HepG2 (cell line): ENCODE results near the gene PEX11B. TPM values are rescaled to one million over a fixed set of nuclear protein-coding genes. Genes with fewer than 3 reads are reported as not detected.

Experiments
- GATAD2A ChIP-seq: IDR thresholded peaks from 2 replicates; pipeline ENCODE4 v1.6.1; 2016
- KDM1A ChIP-seq: IDR thresholded peaks from 2 replicates; pipeline ENCODE4 v1.6.1; 2016; ENCODE audit warnings: missing compliant biosample characterization
- KDM2A ChIP-seq: sonication (generic); formaldehyde crosslinking; IDR thresholded peaks from 2 replicates; pipeline ENCODE4 v1.4.0; 2020; ENCODE audit warnings: low read depth, missing genetic modification reagents, borderline replicate concordance
- POLR2A ChIP-seq, 2 experiments: IDR thresholded peaks; 2 replicates each; pipeline ENCODE4 v1.6.1; 2011; ENCODE audit warnings: low read depth in 2 of 2, low read length in 2 of 2, mild to moderate bottlenecking in 1 of 2, moderate library complexity in 1 of 2; ENCODE audit not compliant: insufficient read depth in 1 of 2
- SATB2 ChIP-seq: sonication (generic); formaldehyde crosslinking; IDR thresholded peaks from 2 replicates; pipeline ENCODE4 v1.5.0; 2020; ENCODE audit warnings: missing genetic modification reagents
- SUZ12 ChIP-seq: fragments of 150-350 bp; IDR thresholded peaks from 2 replicates; pipeline ENCODE4 v1.6.1; 2014; ENCODE audit warnings: low read depth, low read length
- TAF1 ChIP-seq: sonication (generic); formaldehyde crosslinking; IDR thresholded peaks from 2 replicates; pipeline ENCODE4 v1.4.0; 2020; ENCODE audit warnings: missing genetic modification reagents
- TSC22D2 ChIP-seq: sonication (generic); formaldehyde crosslinking; IDR thresholded peaks from 2 replicates; pipeline ENCODE4 v1.5.1; 2020; ENCODE audit warnings: missing genetic modification reagents, mild to moderate bottlenecking, borderline replicate concordance
- ZBTB20 ChIP-seq: sonication (generic); formaldehyde crosslinking; IDR thresholded peaks from 2 replicates; pipeline ENCODE4 v1.8.1; 2023; ENCODE audit warnings: missing genetic modification reagents, low read depth, mild to moderate bottlenecking, borderline replicate concordance
- ZFP36 ChIP-seq: fragments of 150-350 bp; IDR thresholded peaks from 2 replicates; pipeline ENCODE4 v1.6.1; 2018; ENCODE audit warnings: borderline replicate concordance, low read length, low read depth; ENCODE audit not compliant: partially characterized antibody
- ZFYVE20 ChIP-seq: sonication (generic); formaldehyde crosslinking; IDR thresholded peaks from 2 replicates; pipeline ENCODE4 v1.8.0; 2023; ENCODE audit warnings: low read depth, mild to moderate bottlenecking, moderate library complexity, missing genetic modification reagents, borderline replicate concordance
- ZNF30 ChIP-seq: sonication (generic); formaldehyde crosslinking; IDR thresholded peaks from 2 replicates; pipeline ENCODE4 v1.5.0; 2020; ENCODE audit warnings: mild to moderate bottlenecking, missing genetic modification reagents
- ZNF616 ChIP-seq: sonication (generic); formaldehyde crosslinking; IDR thresholded peaks from 2 replicates; pipeline ENCODE4 v1.5.0; 2020; ENCODE audit warnings: low read depth, mild to moderate bottlenecking, missing genetic modification reagents
- polyA plus RNA-seq, 8 experiments: library from polyadenylated mRNA; depleted of rRNA in 3 of 8; stranded (reverse) in 7 of 8; unstranded in 1 of 8; fragments of >200 nt; fragmentation: Illumina TruSeq in 4 of 8; extraction: Trizol in 4 of 8; gene quantifications; 2 replicates each; pipeline versions ENCODE4 v1.2.1 to v1.2.3, GENCODE V29; 2011 to 2016; ENCODE audit warnings: low read depth in 4 of 8, missing spikeins in 1 of 8, mixed read lengths in 1 of 8; ENCODE audit not compliant: insufficient read depth in 1 of 8
- total RNA-seq, 5 experiments: library from RNA; depleted of rRNA; stranded (reverse); fragments of >200 nt; fragmentation: Illumina TruSeq; extraction: Trizol; gene quantifications; 2 replicates each; pipeline ENCODE4 v1.2.3, GENCODE V29; 2016; ENCODE audit warnings: low read depth in 1 of 5
- TF ChIP-seq, protein P1 (sequence below): sonication (generic); IDR thresholded peaks from 2 replicates; pipeline ENCODE4 v1.6.1; 2016; ENCODE audit warnings: low read depth, borderline replicate concordance
- TF ChIP-seq, protein P2 (sequence below): sonication (generic); formaldehyde crosslinking; IDR thresholded peaks from 2 replicates; pipeline ENCODE4 v1.5.0; 2020; ENCODE audit warnings: missing genetic modification reagents, mild to moderate bottlenecking, borderline replicate concordance
- TF ChIP-seq, protein P3 (sequence below): sonication (generic); formaldehyde crosslinking; IDR thresholded peaks from 2 replicates; pipeline ENCODE4 v1.5.1; 2020; ENCODE audit warnings: mild to moderate bottlenecking, missing genetic modification reagents, moderate library complexity
- TF ChIP-seq, protein P4 (sequence below): sonication (generic); formaldehyde crosslinking; IDR thresholded peaks from 2 replicates; pipeline ENCODE4 v1.4.0; 2020; ENCODE audit warnings: missing genetic modification reagents, borderline replicate concordance
- TF ChIP-seq, protein P5 (sequence below): sonication (generic); formaldehyde crosslinking; IDR thresholded peaks from 2 replicates; pipeline ENCODE4 v1.5.0; 2020; ENCODE audit warnings: mild to moderate bottlenecking, missing genetic modification reagents, moderate library complexity

PEX11B gene
- total and polyA plus RNA-seq, 2 of the 13 experiments (the other 11 are each of a cell fraction or from before 2014, with no cell fraction given): 21.6 to 48.4 TPM

DNA sequence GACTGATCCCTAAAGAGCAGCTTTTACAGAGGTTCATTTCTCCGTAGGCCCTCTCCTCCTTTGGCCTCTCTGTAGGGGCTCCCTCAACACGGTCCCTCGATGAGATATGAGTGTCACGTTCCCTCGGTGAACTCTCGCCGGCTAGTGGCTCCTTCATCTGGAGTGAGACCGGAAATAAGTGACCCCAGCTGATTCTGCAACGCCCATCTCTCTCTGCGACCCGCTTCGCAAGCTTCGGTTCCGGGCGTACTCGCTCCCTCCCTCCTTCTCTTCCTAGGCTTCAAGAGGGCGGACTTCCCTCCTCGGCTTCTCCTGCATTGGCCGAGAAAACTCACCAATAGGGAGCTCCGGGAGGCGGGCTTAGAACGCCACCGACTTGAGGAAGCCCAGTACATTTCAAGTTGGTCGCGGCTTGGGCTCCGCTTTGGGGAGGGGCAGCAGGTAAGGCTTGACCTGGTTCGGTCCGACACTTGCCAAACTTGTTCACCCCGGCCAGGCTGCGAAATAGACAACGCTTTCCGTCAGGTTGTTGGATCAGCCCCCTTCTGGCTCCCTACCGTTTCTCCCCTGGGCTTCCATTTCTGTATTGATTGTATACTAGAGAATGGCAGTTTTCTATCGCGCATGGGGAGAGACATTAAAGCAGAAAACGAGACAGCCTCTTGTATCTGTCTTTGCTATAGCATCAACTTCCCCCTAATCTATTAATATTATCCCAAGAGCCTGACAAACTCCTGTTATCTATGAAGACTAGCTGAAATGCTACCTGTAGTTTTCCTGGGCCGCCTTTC, 46.0 kb upstream of the PEX11B start, which contains the start of the genes ANKRD34A and POLR3GL (continued):
- TF ChIP-seq, protein P1, sequence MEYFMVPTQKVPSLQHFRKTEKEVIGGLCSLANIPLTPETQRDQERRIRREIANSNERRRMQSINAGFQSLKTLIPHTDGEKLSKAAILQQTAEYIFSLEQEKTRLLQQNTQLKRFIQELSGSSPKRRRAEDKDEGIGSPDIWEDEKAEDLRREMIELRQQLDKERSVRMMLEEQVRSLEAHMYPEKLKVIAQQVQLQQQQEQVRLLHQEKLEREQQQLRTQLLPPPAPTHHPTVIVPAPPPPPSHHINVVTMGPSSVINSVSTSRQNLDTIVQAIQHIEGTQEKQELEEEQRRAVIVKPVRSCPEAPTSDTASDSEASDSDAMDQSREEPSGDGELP: peak; percentile 95
- TF ChIP-seq ZFYVE20 (CRISPR knock-in tag): no peak
- TF ChIP-seq, protein P2, sequence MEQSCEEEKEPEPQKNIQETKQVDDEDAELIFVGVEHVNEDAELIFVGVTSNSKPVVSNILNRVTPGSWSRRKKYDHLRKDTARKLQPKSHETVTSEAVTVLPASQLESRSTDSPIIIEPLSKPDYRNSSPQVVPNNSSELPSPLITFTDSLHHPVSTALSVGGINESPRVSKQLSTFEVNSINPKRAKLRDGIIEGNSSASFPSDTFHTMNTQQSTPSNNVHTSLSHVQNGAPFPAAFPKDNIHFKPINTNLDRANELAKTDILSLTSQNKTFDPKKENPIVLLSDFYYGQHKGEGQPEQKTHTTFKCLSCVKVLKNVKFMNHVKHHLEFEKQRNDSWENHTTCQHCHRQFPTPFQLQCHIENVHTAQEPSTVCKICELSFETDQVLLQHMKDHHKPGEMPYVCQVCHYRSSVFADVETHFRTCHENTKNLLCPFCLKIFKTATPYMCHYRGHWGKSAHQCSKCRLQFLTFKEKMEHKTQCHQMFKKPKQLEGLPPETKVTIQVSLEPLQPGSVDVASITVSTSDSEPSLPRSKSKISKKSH (CRISPR knock-in tag): peak; percentile 46; the same call in 1 of the 2 replicates
- TF ChIP-seq, protein P3, sequence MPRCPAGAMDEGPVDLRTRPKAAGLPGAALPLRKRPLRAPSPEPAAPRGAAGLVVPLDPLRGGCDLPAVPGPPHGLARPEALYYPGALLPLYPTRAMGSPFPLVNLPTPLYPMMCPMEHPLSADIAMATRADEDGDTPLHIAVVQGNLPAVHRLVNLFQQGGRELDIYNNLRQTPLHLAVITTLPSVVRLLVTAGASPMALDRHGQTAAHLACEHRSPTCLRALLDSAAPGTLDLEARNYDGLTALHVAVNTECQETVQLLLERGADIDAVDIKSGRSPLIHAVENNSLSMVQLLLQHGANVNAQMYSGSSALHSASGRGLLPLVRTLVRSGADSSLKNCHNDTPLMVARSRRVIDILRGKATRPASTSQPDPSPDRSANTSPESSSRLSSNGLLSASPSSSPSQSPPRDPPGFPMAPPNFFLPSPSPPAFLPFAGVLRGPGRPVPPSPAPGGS (CRISPR knock-in tag): peak; percentile 57; the same call in 1 of the 2 replicates
- TF ChIP-seq ZNF30 (CRISPR knock-in tag): no peak
- TF ChIP-seq KDM1A (CRISPR knock-in tag): no peak
- TF ChIP-seq POLR2A (IDR thresholded peaks at IDR 0.05; ENCODE audit: insufficient read depth in 1 of 2, low read depth in 2 of 2, low read length in 2 of 2): peak; percentile 57 to 85
- no peak for TF ChIP-seq ZNF616 (CRISPR knock-in tag)
- TF ChIP-seq, protein P4, sequence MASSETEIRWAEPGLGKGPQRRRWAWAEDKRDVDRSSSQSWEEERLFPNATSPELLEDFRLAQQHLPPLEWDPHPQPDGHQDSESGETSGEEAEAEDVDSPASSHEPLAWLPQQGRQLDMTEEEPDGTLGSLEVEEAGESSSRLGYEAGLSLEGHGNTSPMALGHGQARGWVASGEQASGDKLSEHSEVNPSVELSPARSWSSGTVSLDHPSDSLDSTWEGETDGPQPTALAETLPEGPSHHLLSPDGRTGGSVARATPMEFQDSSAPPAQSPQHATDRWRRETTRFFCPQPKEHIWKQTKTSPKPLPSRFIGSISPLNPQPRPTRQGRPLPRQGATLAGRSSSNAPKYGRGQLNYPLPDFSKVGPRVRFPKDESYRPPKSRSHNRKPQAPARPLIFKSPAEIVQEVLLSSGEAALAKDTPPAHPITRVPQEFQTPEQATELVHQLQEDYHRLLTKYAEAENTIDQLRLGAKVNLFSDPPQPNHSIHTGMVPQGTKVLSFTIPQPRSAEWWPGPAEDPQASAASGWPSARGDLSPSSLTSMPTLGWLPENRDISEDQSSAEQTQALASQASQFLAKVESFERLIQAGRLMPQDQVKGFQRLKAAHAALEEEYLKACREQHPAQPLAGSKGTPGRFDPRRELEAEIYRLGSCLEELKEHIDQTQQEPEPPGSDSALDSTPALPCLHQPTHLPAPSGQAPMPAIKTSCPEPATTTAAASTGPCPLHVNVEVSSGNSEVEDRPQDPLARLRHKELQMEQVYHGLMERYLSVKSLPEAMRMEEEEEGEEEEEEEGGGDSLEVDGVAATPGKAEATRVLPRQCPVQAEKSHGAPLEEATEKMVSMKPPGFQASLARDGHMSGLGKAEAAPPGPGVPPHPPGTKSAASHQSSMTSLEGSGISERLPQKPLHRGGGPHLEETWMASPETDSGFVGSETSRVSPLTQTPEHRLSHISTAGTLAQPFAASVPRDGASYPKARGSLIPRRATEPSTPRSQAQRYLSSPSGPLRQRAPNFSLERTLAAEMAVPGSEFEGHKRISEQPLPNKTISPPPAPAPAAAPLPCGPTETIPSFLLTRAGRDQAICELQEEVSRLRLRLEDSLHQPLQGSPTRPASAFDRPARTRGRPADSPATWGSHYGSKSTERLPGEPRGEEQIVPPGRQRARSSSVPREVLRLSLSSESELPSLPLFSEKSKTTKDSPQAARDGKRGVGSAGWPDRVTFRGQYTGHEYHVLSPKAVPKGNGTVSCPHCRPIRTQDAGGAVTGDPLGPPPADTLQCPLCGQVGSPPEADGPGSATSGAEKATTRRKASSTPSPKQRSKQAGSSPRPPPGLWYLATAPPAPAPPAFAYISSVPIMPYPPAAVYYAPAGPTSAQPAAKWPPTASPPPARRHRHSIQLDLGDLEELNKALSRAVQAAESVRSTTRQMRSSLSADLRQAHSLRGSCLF (CRISPR knock-in tag): no peak
- peak; percentile 59; the same call in 1 of the 2 replicates for TF ChIP-seq KDM2A
- TF ChIP-seq ZFP36: no peak
- TF ChIP-seq ZBTB20 (CRISPR knock-in tag): no peak
- TF ChIP-seq TSC22D2 (CRISPR knock-in tag): peak; percentile 54; the same call in 1 of the 2 replicates
- peak; percentile 68 for TF ChIP-seq GATAD2A (CRISPR knock-in tag)
- no peak for TF ChIP-seq SUZ12
- TF ChIP-seq SATB2: no peak
- TF ChIP-seq TAF1 (CRISPR knock-in tag): peak; percentile 80
- TF ChIP-seq, protein P5, sequence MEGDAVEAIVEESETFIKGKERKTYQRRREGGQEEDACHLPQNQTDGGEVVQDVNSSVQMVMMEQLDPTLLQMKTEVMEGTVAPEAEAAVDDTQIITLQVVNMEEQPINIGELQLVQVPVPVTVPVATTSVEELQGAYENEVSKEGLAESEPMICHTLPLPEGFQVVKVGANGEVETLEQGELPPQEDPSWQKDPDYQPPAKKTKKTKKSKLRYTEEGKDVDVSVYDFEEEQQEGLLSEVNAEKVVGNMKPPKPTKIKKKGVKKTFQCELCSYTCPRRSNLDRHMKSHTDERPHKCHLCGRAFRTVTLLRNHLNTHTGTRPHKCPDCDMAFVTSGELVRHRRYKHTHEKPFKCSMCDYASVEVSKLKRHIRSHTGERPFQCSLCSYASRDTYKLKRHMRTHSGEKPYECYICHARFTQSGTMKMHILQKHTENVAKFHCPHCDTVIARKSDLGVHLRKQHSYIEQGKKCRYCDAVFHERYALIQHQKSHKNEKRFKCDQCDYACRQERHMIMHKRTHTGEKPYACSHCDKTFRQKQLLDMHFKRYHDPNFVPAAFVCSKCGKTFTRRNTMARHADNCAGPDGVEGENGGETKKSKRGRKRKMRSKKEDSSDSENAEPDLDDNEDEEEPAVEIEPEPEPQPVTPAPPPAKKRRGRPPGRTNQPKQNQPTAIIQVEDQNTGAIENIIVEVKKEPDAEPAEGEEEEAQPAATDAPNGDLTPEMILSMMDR: peak; percentile 22
